Stomach (tissue), 4 donors: ENCODE measurements around the gene FUCA2.

ENCODE experiments used
- EP300 ChIP-seq: sonication (generic); formaldehyde crosslinking; IDR thresholded peaks from one replicate; pipeline ENCODE4 v1.6.1; 2017; ENCODE audit warnings: antibody characterized with exemption
- POLR2A ChIP-seq, 4 donors: fragments of 450-650 bp; IDR thresholded peaks; one replicate each; pipeline ENCODE4 v1.6.1; 2016; ENCODE audit warnings: antibody characterized with exemption in 4 of 4, control low read depth in 2 of 4, mild to moderate bottlenecking in 1 of 4, moderate library complexity in 1 of 4
- POLR2AphosphoS5 ChIP-seq, 3 donors: sonication (generic); formaldehyde crosslinking; IDR thresholded peaks; one replicate each; pipeline ENCODE4 v1.6.1; 2016; ENCODE audit warnings: antibody characterized with exemption in 3 of 3
- TF ChIP-seq, protein P1 (sequence below), 7 experiments: fragments of 450-650 bp in 4 of 7; fragments of 200-600 bp in 3 of 7; sonication (generic) in 3 of 7; IDR thresholded peaks; one replicate each; pipeline ENCODE4 v1.5.1; 2016 to 2019; ENCODE audit warnings: antibody characterized with exemption in 7 of 7, control low read depth in 2 of 7, mild to moderate bottlenecking in 1 of 7

DNA sequence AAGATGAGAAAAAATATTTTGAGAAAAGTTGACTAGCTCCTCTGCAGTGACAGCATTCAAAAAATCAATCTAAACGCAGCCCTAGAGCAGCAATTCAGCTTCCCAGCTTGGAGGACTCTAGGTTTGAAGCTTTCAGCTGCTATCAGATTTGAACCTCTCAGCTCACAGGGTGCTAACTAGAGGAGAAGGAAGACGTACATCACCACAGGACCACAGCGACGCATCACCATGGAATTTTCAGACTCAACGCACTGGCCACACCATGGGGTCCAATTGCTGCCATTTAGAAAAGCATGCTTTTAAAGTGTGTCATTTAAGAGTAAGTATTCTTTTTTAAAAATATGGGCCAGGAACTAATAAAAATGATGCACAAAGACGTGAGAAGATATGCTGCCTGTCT, 45.0 kb upstream of the FUCA2 start:
- no peak for TF ChIP-seq POLR2AphosphoS5 (IDR thresholded peaks at IDR 0.05)
- TF ChIP-seq, protein P1, sequence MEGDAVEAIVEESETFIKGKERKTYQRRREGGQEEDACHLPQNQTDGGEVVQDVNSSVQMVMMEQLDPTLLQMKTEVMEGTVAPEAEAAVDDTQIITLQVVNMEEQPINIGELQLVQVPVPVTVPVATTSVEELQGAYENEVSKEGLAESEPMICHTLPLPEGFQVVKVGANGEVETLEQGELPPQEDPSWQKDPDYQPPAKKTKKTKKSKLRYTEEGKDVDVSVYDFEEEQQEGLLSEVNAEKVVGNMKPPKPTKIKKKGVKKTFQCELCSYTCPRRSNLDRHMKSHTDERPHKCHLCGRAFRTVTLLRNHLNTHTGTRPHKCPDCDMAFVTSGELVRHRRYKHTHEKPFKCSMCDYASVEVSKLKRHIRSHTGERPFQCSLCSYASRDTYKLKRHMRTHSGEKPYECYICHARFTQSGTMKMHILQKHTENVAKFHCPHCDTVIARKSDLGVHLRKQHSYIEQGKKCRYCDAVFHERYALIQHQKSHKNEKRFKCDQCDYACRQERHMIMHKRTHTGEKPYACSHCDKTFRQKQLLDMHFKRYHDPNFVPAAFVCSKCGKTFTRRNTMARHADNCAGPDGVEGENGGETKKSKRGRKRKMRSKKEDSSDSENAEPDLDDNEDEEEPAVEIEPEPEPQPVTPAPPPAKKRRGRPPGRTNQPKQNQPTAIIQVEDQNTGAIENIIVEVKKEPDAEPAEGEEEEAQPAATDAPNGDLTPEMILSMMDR (IDR thresholded peaks at IDR 0.05): no peak
- no peak for TF ChIP-seq POLR2A (IDR thresholded peaks at IDR 0.05)
- TF ChIP-seq EP300: no peak
